ENCODE results near the gene OR5K2. TPM values are rescaled to one million over a fixed set of nuclear protein-coding genes. Genes with fewer than 3 reads are reported as not detected.
A peak's percentile ranks its signal among the peaks of the same experiment; 100 is the strongest.

Gene OR5K2
- total RNA-seq, 1 experiment from 2014 or later, result not detected

DNA sequence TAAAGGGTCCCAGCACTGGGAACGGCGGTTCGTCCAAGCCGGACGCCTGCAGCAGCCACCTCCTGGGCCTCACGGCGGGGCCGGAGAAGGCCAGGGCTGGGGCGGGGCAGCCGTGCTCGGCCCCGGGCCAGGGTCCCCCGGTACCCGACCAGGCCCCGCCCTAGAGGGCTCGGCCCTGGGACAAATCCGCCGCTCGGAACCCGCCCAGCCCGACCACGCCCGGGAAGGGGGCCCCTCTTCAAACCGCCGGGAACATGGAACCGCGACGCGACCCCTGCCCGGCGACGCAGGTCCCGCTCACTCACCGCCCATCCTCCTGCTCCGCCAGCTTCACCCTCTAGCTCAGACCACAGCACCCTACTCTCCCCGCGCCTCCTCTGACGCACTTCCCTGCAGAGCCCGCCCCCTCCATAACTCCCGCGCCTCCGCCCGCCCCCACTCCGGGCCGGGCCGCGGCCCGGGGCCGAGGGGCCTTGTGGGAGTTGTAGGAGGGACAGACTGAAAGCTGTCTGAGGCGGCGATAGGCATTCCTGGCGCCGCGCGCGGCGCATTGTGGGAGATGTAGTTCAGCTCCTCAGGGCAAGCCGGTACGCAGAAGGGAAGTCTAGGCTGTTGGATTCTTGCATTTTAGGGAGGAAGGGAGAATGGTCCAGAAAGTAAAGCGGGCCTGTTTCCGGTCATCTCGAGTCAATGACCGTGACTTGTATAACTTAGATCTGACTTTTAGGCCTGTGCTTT is 25.2 kb downstream of the OR5K2 start, which contains the start of gene CLDND1:
Gene CLDND1, minus strand, starts transcription at position 359 of the 738 bp plus-strand sequence. CDS start 1,478 bp downstream, outside the sequence.
- peak; percentile 96 for DNase-seq (ENCODE audit: low read depth)

DNA sequence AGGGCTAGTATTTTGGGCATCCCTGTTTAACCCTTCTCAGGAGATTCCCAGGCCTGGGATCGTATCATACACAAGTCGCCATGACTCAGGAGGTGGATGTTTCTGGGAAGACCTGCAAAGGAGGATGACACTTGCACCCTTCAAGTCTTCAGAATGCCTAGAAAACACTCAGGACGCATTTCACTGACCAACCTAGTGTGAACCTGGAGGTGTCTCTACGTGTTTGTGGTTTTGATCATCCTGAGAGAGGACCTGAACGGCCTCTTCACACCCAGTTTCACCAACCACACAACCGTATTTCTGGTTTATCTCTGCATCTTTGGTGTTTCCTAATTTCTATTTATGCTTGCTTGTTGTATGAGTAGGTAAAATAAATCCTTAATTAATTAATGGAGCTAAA is 28.0 kb downstream of the OR5K2 start:
- no peak for DNase-seq (ENCODE audit: low read depth)

DNA sequence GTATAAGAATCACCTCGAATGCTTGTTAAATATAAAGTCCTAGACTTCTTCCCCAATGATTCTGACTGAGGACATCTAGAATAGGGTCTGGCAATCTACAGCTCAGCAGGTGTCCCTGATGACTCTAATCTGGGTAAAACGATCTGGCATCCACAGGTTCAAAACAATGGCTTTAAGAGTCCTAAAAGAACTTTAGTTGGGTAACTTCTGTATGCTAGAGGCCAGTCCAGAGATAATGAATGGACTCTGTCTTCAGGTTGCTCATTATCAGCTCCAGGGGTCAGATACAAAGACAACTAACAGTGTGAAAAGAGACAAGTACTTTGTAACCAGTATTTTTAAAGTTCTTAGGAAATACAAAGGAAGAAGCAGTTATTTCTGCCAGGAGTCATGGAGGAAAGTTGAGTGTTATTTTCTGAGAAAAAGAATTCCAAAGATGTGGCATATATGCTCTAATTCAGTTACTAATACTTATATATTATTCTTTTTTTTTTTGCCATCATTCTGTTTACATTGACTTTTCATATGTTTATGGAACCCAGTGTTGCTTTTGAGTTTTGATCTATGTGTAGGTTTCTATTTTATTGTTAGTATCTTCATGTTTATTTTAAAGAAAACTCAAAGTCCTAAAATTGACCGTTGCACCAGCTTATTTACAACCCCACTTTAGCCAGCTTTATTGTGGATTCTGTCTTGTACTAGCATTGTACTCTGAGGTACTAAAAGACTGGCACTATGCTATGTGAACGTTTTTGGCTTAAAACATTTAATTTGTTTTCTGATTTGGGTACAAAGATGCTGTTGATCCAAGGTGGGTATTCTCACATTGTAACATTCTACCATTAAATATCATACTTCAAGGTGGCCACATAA is 31.2 kb downstream of the OR5K2 start:
- DNase-seq (ENCODE audit: low read depth), result no peak

DNA sequence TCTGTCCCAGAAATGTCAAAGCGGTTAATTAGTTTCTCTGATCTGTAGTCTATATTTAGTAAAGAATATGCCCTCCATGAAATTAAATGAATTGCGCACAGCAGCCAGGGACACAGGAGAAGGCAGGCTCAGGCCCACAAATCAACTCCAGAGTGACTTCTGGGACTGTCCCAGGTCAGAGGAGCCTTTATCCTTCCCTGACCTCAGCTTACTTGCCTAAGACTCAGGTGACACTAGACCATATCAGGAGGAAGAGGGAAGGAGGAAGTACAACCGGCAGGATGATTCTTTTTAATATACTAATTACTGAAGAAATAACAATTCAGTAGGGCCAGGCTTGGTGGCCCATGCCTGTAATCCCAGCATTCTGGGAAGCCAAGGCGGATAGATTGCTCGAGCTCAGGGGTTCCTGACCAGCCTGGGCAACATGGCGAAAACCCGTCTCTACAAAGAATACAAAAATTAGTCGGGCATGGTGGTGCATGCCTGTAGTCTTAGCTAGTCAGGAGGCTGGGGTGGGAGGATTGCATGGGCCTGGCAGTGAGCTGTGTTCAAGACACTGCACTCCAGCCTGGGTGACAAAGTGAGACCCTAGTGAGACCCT is 32.5 kb downstream of the OR5K2 start:
- DNase-seq (ENCODE audit: low read depth), result no peak

DNA sequence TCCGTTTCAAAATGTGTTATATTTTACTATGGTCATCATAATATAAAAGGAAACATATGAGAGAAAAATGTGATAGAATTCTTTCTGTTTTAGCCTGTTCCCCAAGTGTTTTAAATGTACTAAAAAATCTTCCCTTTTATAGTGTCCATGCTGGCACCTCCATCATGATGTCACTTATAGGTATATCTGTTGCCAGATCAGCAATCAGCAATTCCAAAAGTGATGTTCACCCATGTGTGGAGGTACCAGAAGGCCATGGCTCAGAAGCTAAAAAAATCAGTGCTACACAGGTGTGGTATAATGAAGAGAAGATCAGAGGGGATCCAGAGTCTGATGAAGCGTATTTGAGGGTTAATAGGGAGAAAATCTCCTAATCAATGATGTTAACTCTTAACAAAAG is 33.2 kb downstream of the OR5K2 start:
- DNase-seq (ENCODE audit: low read depth), result no peak

DNA sequence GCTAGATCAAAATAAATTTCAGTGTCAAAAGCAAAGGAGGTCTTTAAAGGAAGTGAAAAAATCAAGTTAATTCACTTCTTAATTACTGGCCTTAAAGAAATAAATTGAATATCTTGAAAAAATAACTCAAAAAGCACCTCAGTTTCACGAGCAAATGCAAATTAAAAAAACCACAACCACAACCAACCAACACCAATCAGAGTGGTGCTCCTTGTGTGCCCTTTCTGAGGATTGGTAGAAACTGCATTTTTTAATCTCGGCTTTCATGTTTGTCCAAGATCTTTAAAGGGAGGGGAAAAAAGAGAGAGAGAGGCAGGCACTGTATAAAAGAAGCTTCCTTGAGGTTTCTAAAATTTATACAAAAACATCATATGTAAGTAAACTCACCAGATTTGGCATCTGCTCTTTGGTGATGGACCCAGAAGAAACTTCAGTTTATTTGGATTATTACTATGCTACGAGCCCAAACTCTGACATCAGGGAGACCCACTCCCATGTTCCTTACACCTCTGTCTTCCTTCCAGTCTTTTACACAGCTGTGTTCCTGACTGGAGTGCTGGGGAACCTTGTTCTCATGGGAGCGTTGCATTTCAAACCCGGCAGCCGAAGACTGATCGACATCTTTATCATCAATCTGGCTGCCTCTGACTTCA is 34.3 kb downstream of the OR5K2 start, which contains the start of gene GPR15:
Gene GPR15, plus strand, starts transcription at position 357 of the 653 bp plus-strand sequence. Its CDS starts 56 bp downstream, at position 413.
- DNase-seq (ENCODE audit: low read depth), result no peak

DNA sequence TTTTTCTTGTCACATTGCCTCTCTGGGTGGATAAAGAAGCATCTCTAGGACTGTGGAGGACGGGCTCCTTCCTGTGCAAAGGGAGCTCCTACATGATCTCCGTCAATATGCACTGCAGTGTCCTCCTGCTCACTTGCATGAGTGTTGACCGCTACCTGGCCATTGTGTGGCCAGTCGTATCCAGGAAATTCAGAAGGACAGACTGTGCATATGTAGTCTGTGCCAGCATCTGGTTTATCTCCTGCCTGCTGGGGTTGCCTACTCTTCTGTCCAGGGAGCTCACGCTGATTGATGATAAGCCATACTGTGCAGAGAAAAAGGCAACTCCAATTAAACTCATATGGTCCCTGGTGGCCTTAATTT is 34.8 kb downstream of the OR5K2 start:
- DNase-seq (ENCODE audit: low read depth), result no peak

DNA sequence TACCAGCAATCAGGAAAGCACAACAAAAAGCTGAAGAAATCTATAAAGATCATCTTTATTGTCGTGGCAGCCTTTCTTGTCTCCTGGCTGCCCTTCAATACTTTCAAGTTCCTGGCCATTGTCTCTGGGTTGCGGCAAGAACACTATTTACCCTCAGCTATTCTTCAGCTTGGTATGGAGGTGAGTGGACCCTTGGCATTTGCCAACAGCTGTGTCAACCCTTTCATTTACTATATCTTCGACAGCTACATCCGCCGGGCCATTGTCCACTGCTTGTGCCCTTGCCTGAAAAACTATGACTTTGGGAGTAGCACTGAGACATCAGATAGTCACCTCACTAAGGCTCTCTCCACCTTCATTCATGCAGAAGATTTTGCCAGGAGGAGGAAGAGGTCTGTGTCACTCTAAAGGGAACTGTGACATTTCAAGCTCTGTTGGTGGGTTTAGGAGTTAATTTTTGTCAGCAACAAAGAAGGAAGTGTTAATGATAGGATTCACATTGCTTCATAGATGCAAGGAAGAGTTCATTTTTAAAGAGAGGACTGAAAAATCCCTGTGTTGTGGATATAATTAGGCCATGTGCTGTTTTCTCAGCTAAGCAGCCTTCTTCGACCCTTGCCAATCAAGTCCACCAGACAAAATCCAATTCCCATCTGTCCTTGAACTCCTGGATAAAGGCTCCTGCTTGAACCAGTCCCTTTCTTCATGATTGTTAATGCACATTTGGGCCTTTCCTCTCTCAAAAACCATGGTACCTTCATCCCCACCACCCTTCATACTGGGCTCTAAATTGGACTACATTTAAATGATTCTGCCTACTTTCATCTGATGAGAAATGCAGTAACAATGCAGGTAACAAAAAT is 35.5 kb downstream of the OR5K2 start:
- DNase-seq (ENCODE audit: low read depth), result no peak

DNA sequence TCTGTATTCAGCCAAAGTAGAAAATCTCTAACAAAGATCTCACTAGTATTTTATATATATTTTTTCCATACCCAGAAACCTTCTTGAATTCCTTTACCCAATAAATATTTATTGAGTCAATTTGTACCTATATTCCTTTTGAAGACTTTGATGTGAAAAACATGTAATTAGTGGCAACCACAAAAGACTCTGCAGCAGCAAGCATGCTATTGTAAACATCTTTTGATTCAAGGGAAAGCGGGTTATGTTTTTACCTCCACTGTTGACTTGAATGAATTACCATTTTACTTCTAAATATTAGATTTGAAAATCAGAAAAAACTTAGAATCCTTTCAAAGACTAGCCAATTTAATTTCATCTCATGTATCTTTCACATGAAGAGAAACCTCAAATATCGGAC is 36.7 kb downstream of the OR5K2 start:
- no peak for DNase-seq (ENCODE audit: low read depth)

DNA sequence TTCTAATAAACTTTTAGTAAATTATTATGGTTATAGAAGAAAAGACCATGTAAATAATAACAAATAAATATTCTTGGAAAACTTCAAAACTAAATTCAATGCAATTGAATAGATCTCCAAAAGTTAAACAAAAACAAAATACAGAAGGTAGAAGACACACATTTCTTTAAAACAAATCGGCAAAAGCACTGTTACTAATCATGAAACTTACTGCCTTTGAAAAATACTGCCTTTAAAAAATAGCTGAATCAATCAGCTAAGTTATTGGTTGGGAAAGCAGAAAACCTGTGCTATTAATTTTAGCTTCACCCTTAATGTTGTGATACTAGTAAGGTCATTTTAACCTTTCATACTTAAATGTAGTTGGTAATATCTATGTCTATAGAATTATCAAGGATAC is 37.3 kb downstream of the OR5K2 start:
- no peak for DNase-seq (ENCODE audit: low read depth)

DNA sequence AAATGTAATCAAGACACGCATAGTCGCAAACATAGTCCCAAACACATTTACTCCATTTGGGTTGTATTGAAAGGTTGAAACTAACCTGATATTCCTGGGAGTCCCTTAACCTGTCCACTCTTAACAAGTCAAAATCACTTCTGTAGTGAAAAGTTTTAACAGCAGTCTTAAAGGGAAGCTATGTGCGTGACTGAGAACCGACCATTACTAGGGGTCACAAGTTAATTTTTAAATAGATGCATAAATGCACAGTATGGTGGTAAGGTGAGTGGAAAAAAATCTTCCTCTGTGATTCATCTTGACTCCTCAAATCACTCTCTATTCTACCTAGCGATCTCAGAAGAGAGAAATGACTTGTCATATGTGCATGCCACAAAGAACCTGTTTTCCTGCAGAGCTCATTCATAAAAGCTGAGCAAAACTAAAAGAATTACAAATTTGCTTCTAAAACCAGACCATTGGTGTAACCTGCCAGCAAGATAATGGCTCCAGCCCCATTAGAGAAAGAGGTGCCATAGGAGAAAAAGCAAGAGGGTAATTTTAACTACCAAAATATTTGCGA is 39.1 kb downstream of the OR5K2 start:
- no peak for DNase-seq (ENCODE audit: low read depth)

DNA sequence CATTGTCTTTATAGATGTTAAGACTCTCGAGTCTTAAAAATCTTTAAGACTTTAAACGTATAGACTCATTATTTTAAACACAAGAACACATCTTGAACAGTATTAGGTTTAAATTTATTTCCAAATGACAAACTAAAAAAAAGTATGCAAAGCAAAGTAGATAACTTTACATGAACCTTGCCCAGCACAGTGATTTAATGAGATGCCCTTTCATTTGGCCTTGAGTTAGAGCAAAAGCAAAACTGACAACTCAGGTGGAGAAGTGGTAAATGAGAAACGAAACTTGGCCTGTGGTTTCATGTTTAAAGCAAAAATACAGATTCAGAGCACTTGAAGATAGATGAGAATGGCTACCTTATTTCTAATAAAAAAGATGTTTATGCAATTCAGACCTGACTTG is 42.9 kb downstream of the OR5K2 start:
- DNase-seq (ENCODE audit: low read depth), result no peak

DNA sequence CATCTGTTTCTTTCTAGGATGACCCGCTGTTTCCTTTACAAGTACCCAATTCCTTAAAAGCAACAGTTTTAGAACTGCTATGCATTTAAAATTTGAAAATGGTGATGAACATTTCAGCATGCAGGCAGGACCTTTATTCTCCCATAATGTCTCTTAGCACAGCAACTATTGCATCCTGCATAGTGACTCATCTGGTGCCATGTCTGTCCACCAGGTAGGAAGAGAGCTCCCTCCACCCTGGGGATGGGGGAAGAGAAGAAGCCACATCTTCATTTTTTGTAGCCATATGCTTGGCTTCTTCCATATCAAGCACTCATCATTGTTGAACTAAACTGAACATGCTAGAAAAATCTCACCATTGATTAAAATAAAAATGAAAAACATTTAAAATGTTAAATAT is 44.2 kb downstream of the OR5K2 start:
- DNase-seq (ENCODE audit: low read depth), result no peak

DNA sequence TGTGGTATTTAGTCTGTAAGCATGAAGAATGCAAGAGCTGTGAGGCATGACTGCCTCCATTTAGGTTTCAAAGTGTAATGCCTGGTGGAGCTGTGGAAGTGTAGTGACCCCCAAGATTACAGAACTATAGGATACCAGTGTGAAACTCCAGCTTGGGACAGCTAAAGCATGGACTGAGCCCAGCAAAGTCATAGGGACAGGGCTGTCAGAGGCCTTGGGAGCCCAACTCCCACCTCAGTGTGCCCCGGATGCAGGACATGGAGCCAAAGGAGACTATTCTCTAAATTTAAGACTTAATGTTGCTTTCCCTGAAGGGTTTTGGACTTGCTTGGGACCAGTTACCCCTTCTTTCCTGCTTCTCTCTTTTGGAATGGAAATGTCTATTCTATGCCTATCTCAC is 45.1 kb downstream of the OR5K2 start:
- DNase-seq (ENCODE audit: low read depth), result no peak

DNA sequence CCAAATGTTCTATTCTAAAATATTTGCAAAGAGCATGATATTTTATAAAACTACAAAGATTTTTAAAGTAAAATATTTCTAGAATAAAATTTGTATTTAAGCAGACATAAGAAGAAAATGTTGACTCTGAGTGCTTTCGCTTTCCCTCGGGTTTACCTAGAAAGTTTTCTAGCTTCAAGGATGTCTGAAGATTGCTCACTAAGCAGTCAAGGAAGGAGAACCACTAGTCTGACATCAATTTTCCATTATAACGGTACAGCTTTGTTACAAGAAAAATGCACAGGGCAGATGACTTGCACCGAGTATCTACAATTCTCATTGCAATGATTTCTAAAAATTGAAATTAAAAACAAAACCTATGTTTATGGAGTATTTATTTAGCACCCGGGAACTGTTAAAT is 48.5 kb downstream of the OR5K2 start:
- no peak for DNase-seq (ENCODE audit: low read depth)

Small RNA genes within 50 kb of the gene (small RNA-seq; reads per million reads assigned to genes)
- gene RPL38P4, result not detected

Other genes starting within 250 kb of the OR5K2 start
- gene OR5H6, start 233.4 kb upstream of the OR5K2 start, total RNA-seq (2014; rRNA removed; shearing (Covaris generic)), result not detected in 2 replicates
- not detected in 2 replicates for gene OR5H2, start 215.2 kb upstream of the OR5K2 start, total RNA-seq (2014; rRNA removed; shearing (Covaris generic))
- gene OR5K4, start 143.8 kb upstream of the OR5K2 start, total RNA-seq (2014; rRNA removed; shearing (Covaris generic)), result not detected in 2 replicates
- not detected in 2 replicates for gene OR5K3, start 107.0 kb upstream of the OR5K2 start, total RNA-seq (2014; rRNA removed; shearing (Covaris generic))
- not detected in 2 replicates for gene OR5K1, start 34.5 kb upstream of the OR5K2 start, total RNA-seq (2014; rRNA removed; shearing (Covaris generic))
- 43.4 and 74.0 TPM in 2 replicates for gene CLDND1, start 25.2 kb downstream of the OR5K2 start, total RNA-seq (2014; rRNA removed; shearing (Covaris generic))
- gene GPR15, start 34.3 kb downstream of the OR5K2 start, total RNA-seq (2014; rRNA removed; shearing (Covaris generic)), result not detected in 2 replicates
- 35.4 and 50.0 TPM in 2 replicates for gene CPOX, start 95.9 kb downstream of the OR5K2 start, total RNA-seq (2014; rRNA removed; shearing (Covaris generic))